Activated T-helper 1 cell treated with anti-CD3 and anti-CD28 coated beads, Interleukin-12 subunit alpha, Interleukin-12 subunit beta, Interleukin-2, Interleukin-4 antibody, amounts not matched to agents 30 ng/mL and 10 ng/mL and 1 ng/mL, durations not matched to agents 14 hours and 24 hours and 36 hours (primary cell): ENCODE results near the gene LRP5. TPM values are rescaled to one million over a fixed set of nuclear protein-coding genes. Genes with fewer than 3 reads are reported as not detected.

Experiments
- DNase-seq: peaks from one replicate; pipeline ENCODE4 v3.0.0; 2021; ENCODE audit warnings: low spot score
- H3K27ac Mint-ChIP-seq: one replicate; pipeline ENCODE4 v1.8.0; 2021; ENCODE audit warnings: mild to moderate bottlenecking, mixed read lengths
- H3K27me3 Mint-ChIP-seq: one replicate; pipeline ENCODE4 v1.8.0; 2022; ENCODE audit warnings: mild to moderate bottlenecking, moderate library complexity, mixed read lengths; ENCODE audit not compliant: insufficient read depth
- H3K36me3 Mint-ChIP-seq: one replicate; pipeline ENCODE4 v1.8.0; 2021; ENCODE audit warnings: low read depth, mixed read lengths
- H3K4me1 Mint-ChIP-seq: one replicate; pipeline ENCODE4 v1.8.0; 2021; ENCODE audit warnings: low read depth, mixed read lengths
- H3K4me3 Mint-ChIP-seq: one replicate; pipeline ENCODE4 v1.8.0; 2021; ENCODE audit warnings: mild to moderate bottlenecking, moderate library complexity, mixed read lengths
- H3K9me3 Mint-ChIP-seq: one replicate; pipeline ENCODE4 v1.8.0; 2021; ENCODE audit warnings: mixed read lengths
- intact Hi-C: fragments of 100-400 bp; cut with micrococcal nuclease; formaldehyde crosslinking; loops from one replicate; pipeline ENCODE4 v1.15.1; 2024
- total RNA-seq: library from RNA; stranded (reverse); gene quantifications from 2 replicates; pipeline ENCODE4 v1.2.3, GENCODE V29; 2022

The LRP5 gene
- total RNA-seq, 1 donor from 2014 or later, result 23.9 TPM

GRCh38 chr11:68330700-68331337, 18.4 kb downstream of the LRP5 start:
- H3K9me3 Mint-ChIP-seq, result no peaks in the 10 kb centered on the region
- H3K36me3 Mint-ChIP-seq, result peaks cover 1% of the 10 kb centered on the region
- H3K4me1 Mint-ChIP-seq, result peaks cover 68% of the 10 kb centered on the region
- H3K27me3 Mint-ChIP-seq, result no peaks in the 10 kb centered on the region
- no peak overlapping the region for H3K27ac Mint-ChIP-seq
- peak overlapping the region; percentile 20 for H3K4me3 Mint-ChIP-seq
- no peak for DNase-seq
- intact Hi-C loops, result no loop called here

GRCh38 chr11:68331338-68331947, 19.1 kb downstream of the LRP5 start:
- Mint-ChIP-seq H3K4me3 (peak overlapping the region; percentile 20), H3K9me3 (no peaks in the 10 kb centered on the region), H3K36me3 (peaks cover 1% of the 10 kb centered on the region), H3K27me3 (no peaks in the 10 kb centered on the region), H3K4me1 (peaks cover 72% of the 10 kb centered on the region), H3K27ac (peak overlapping the region; percentile 67)
- intact Hi-C loops, result no loop called here
- no peak for DNase-seq

- Mint-ChIP-seq H3K4me1 (peaks cover 79% of the 10 kb centered on the region), H3K9me3 (no peaks in the 10 kb centered on the region), H3K27ac (no peak overlapping the region), H3K4me3 (no peak overlapping the region), H3K36me3 (peaks cover 1% of the 10 kb centered on the region), H3K27me3 (no peaks in the 10 kb centered on the region)
- intact Hi-C loops, result no loop called here
- no peak for DNase-seq
These were observed 19.8 kb downstream of the LRP5 start for GRCh38 chr11:68332186-68332585.

GRCh38 chr11:68333173-68333572, 20.8 kb downstream of the LRP5 start:
- Mint-ChIP-seq H3K4me1 (peaks cover 80% of the 10 kb centered on the region), H3K27ac (no peak overlapping the region), H3K9me3 (no peaks in the 10 kb centered on the region), H3K36me3 (peaks cover 1% of the 10 kb centered on the region), H3K4me3 (no peak overlapping the region), H3K27me3 (no peaks in the 10 kb centered on the region)
- intact Hi-C loops, result no loop called here
- DNase-seq, result no peak

- Mint-ChIP-seq H3K27me3 (no peaks in the 10 kb centered on the region), H3K36me3 (peaks cover 1% of the 10 kb centered on the region), H3K4me3 (no peak overlapping the region), H3K9me3 (no peaks in the 10 kb centered on the region), H3K27ac (no peak overlapping the region), H3K4me1 (peaks cover 78% of the 10 kb centered on the region)
- intact Hi-C loops, result no loop called here
- no peak for DNase-seq
These were observed 22.5 kb downstream of the LRP5 start for GRCh38 chr11:68334923-68335322.

GRCh38 chr11:68335683-68336082, 23.3 kb downstream of the LRP5 start:
- no peak overlapping the region for H3K4me3 Mint-ChIP-seq
- H3K36me3 Mint-ChIP-seq, result peaks cover 1% of the 10 kb centered on the region
- H3K9me3 Mint-ChIP-seq, result no peaks in the 10 kb centered on the region
- H3K27me3 Mint-ChIP-seq, result no peaks in the 10 kb centered on the region
- H3K4me1 Mint-ChIP-seq, result peaks cover 78% of the 10 kb centered on the region
- H3K27ac Mint-ChIP-seq, result no peak overlapping the region
- DNase-seq, result no peak
- intact Hi-C loops, result no loop called here

- intact Hi-C loops, result no loop called here
- H3K36me3 Mint-ChIP-seq, result peaks cover 1% of the 10 kb centered on the region
- H3K9me3 Mint-ChIP-seq, result no peaks in the 10 kb centered on the region
- peaks cover 75% of the 10 kb centered on the region for H3K4me1 Mint-ChIP-seq
- DNase-seq, result no peak
- H3K4me3 Mint-ChIP-seq, result peak overlapping the region; percentile 61
- no peaks in the 10 kb centered on the region for H3K27me3 Mint-ChIP-seq
- no peak overlapping the region for H3K27ac Mint-ChIP-seq
These were observed 24.3 kb downstream of the LRP5 start for GRCh38 chr11:68336716-68337115.

GRCh38 chr11:68337399-68337835, 25.0 kb downstream of the LRP5 start:
- no peak for DNase-seq
- intact Hi-C loops, result no loop called here
- Mint-ChIP-seq H3K36me3 (peaks cover 1% of the 10 kb centered on the region), H3K9me3 (no peaks in the 10 kb centered on the region), H3K4me3 (peak overlapping the region; percentile 61), H3K27ac (peak overlapping the region; percentile 72), H3K4me1 (peaks cover 75% of the 10 kb centered on the region), H3K27me3 (no peaks in the 10 kb centered on the region)

- Mint-ChIP-seq H3K27me3 (no peaks in the 10 kb centered on the region), H3K36me3 (peaks cover 1% of the 10 kb centered on the region), H3K9me3 (no peaks in the 10 kb centered on the region), H3K27ac (peak overlapping the region; percentile 5), H3K4me3 (peak overlapping the region; percentile 16), H3K4me1 (peaks cover 67% of the 10 kb centered on the region)
- intact Hi-C loops, result no loop called here
- no peak for DNase-seq
These were observed 25.8 kb downstream of the LRP5 start for GRCh38 chr11:68338051-68338780.

GRCh38 chr11:68340003-68340767, 27.8 kb downstream of the LRP5 start:
- Mint-ChIP-seq H3K4me1 (peaks cover 58% of the 10 kb centered on the region), H3K27ac (no peak overlapping the region), H3K27me3 (no peaks in the 10 kb centered on the region)

GRCh38 chr11:68340784-68341556, 28.6 kb downstream of the LRP5 start:
- peak; percentile 17 for DNase-seq
- intact Hi-C loops, result loop anchor here (2.0 kb wide), 1 partner anchor 68 kb away; no protein-coding TSS in a partner anchor
- no peak overlapping the region for H3K4me3 Mint-ChIP-seq
- H3K36me3 Mint-ChIP-seq, result peaks cover 1% of the 10 kb centered on the region
- peak overlapping the region; percentile 36 for H3K27ac Mint-ChIP-seq
- H3K27me3 Mint-ChIP-seq, result no peaks in the 10 kb centered on the region
- H3K4me1 Mint-ChIP-seq, result peaks cover 57% of the 10 kb centered on the region
- no peaks in the 10 kb centered on the region for H3K9me3 Mint-ChIP-seq

More at GRCh38 chr11:68340003-68340767, 27.8 kb downstream of the LRP5 start:
- Mint-ChIP-seq H3K4me3 (peak overlapping the region; percentile 19), H3K9me3 (no peaks in the 10 kb centered on the region), H3K36me3 (no peaks in the 10 kb centered on the region)
- peak; percentile 37 for DNase-seq
- intact Hi-C loops, result loop anchor here (2.0 kb wide), 1 partner anchor 67 kb away; no protein-coding TSS in a partner anchor
